ENCODE data around the gene WNK2.
"Not testable (repeated sequence)": the region's sequence is repeated elsewhere in the genome, so short reads cannot be mapped to it uniquely, and the experiment has no call there.

Gene WNK2

DNA sequence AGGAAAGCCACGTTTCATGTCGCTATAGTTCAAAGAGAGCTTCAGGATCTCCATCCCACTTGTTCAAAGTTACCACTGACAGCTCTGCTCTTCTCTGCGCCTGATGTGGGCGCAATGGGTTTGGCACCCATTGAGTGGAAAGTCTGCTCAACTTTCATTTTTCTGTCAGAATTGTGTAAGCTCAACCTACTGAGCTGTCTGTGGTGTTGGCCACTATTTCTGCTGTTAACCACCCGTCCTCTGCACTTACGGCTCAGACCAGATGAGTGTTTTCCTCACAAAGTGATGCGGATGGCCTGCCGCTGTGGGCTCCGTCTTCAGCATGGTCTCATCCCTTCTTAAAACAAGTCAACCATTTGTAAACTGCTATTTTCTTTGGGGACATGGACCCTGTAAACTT, 131.2 kb downstream of the WNK2 start:
- no peak for DNase-seq

DNA sequence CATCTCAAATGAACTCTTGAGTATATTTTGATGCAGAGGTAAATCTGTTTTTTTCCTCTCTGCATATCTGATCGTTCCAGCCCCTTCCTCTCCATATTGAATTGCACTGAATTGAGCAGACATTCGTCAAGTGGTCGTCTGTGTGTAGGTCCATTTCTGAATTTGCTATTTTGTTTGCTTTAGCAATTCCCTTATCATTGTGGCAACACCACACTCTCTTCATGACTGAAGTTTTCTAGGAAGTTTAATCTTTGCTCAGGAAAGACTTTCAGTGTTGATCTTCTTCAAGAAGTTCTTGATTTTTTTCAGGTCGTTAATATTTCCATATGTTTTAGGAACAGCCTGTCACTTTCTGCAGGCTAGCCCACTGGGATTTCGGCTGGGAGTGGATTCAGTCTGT, 132.0 kb downstream of the WNK2 start:
- no peak for DNase-seq

GRCh38 chr9:93316726-93317494, 133.0 kb downstream of the WNK2 start:
- DNase-seq, result no peak

DNA sequence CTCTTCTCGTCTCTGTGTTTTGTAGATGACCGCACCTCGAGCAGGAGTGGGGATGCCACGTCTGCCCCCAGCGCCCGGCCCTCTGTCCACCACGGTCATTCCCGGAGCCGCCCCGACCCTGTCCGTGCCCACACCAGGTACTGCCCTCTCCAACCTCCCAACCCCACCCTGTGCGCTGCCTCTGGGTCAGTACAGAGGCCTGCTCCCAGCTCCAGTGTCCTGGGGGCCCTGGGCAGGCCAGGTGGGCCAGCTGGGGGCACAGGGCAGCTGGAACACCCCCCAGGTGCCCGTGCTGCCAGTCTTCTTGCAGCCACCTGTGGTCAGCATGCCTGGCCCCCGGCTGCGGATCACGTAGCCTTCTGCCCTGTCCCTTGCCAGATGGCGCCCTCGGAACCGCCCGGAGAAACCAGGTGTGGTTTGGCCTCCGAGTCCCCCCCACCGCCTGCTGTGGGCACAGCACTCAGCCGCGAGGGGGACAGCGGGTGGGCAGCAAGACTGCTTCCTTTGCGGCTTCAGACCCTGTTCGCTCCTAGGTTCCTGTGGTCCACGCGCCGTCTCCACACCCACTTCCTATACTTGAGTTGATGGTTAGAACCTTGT, 133.7 kb downstream of the WNK2 start:
- DNase-seq, result no peak

DNA sequence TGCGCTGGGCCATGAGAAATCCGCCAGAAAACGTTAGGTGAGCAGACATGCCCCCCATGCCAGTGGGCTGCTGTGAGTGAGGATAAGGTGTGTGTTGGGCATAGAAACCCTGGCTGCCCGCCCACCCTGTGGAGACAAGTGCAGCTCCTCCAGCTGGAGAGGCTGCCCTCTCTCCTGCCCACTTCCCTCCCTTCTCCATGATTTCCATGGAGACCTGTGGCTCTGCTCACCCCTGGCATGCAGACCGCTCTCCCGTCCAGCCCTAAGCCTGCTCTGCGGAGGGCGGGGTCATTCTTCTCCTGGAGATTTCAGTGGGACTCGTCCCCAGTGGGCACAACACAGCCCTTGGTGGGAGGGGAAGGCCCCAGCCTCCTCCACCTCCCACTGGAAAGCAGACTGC, 134.5 kb downstream of the WNK2 start:
- no peak for DNase-seq

DNA sequence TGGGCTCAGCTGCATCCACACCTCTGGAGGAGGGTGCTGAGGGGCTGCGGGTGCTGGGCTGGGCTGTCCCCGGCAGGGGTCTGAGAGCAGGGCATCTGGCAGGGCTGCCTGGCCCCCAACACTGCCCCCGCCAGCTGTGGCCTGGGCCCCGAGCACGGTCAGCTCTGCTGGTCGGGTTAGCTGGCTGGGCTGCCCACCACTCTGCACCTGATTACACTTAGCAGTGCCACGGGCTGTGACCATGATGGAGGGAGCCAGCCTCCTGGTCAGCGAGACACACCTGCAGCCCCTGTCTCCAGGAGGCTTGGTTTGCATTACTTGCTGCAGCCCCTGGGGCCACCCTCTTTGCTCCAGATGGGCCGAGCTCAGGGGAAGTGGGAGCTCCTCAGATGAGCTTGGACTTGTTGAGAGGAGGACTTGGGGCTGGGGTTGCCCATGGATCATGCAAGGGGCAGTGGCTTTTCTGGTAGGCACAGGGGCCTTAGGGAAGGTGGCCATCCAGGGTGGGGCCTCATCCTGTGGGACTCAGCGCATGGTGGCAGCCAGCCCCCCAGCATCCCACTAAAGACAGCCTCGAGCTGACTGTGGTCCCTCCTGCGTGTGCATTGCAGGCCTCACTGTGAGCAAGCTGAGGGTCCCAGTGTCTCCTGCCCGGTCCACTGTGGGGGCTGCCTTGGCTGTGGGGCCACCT, 135.5 kb downstream of the WNK2 start:
- no peak for DNase-seq

DNA sequence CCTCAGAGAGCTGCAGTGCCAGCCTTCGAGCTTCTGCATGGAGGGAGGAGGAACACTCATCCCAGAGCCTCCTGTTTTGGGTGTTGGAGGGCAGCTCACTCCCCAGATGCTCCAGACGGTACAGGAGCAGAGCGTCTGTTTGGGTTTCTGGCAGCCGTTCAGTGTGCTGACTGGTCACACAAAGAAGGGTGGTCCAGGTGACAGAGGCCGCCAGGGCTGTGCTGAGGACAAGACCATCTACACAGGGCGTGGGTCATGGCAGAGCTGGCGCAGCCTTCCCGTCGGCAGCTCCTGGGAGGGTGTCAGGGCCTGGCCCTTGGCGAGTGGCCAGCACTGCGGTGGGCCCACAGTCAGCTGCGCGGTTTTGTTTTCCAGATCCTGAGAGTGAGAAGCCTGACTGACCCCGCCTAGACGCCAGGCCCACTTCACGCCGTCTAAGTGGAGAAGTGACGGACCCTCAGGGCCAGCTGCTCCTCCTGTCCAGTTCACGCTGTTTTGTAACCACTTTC, 136.1 kb downstream of the WNK2 start:
- no peak for DNase-seq

DNA sequence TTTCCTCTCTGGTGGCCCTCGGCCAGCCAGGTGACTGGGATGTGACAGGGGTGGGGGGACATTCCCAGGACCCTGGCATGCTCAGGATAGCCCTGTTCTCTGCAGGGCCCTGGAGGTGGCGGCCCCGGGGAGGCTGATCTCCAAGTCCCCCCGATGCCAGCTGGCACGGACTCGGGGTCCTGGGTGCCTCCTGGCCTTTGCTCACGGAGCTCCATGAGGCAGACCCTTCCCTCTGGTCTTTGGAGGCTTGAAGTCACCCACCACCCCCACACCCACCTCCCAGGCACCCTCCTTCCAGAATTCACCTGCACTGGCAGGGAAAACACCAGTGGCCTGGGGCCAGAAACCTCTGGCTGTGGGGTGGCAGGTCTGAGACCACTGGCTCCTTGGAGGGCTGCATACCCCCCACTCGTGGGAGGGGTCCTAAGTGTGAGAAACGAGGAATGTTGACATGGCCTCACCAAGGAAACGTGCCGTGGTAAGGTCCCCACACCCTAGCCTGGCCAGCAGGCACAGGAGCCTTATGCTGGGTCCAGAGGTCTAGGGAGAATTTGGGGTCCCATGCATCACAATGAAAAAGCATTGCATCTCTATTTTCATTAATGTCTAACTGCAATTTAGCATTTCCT, 136.8 kb downstream of the WNK2 start:
- DNase-seq, result no peak

- no peak for DNase-seq
These were observed 137.3 kb downstream of the WNK2 start for GRCh38 chr9:93321220-93321610.

DNA sequence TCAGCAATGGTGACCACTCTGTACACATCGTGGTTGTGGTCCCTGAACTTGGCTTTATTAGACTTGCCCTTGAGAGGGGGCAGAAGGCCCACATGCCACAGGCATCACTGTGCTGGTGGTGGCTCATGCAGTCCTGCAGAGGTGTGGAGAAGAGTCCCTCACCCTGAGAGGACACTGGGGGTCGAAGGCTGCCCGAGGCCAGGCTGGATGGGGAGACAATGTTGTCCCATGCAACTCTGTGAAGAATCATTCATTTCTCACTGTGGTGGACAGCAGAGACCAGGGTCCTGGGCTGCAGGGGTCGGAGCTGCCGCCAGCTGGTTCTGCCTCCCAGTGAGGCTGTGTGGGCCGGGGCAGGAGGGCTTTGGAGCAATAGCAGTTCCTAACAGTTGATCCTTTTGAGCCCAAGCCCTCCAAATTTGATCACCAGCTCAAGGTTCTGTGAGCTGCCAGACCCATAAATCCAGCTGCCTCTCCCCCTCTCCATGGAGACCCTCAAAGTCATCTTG, 139.6 kb downstream of the WNK2 start:
- DNase-seq, result not testable (repeated sequence)

DNA sequence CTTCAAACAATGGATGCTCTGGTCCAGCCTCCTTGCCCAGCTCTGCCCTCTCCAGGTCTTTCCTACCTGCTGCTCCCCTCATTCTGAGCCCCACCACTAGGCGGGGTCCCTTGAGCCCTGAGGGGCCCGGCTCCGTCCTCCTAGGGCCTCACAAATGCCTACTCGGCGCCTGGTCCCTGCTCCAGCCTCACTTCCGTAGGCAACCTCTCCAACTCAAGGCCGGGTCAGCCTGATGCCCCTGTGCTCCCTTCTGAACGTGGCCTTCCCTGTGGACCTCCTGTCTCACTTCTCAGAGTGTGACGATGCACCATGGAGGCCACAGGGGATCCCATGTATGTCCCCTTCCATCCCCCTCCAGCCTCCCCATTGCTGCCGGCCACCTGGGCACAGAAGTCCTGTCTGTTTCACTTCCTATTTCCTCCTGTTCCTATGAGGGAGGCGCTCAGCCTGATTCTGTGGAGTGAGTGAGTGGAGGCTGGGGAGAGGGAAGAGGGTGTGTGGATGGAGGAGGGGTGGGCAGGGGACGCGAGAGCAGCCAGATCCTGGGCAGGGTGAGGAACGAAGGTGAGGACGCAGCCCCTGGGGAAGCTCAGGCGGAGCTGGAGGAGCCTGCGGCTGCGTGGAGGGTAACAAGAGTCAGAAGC, 140.4 kb downstream of the WNK2 start:
- no peak for DNase-seq

DNA sequence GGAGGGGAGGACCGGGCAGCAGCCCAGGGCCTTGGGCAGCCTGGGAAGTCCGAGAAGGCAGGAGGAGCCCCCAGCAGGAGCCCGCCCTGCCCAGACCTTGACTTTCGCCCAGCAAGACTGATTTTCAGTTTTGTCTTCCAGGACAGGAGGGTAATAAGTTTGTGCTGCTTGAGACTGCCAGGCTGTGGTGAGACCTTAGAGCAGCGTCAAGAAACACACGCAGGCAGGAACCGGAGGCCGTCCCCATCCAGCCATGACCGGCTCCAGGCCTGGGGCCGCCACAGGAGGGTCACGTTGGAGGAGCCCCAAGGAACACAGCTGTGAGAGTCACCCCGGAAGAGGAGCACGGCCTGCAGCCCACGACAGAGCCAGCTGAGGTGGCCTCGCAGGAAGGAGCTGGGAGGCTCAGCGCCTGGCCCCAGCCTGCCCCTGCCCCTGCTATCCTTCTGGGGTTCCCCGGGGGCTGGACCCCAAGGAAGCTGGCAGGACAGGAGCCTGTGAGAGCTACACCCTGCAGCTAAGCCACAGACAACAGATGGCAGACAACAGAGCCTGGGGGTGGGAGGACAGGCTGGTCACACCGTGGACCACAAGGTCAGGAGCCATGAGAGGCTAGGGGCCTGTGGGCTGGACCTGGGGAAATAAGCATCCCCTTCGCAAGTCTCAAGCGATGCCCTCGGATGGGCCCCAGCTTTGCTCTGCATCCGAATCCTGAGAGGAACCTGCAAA, 141.5 kb downstream of the WNK2 start:
- DNase-seq, result no peak

GRCh38 chr9:93326056-93326455, 142.1 kb downstream of the WNK2 start:
- DNase-seq, result no peak

DNA sequence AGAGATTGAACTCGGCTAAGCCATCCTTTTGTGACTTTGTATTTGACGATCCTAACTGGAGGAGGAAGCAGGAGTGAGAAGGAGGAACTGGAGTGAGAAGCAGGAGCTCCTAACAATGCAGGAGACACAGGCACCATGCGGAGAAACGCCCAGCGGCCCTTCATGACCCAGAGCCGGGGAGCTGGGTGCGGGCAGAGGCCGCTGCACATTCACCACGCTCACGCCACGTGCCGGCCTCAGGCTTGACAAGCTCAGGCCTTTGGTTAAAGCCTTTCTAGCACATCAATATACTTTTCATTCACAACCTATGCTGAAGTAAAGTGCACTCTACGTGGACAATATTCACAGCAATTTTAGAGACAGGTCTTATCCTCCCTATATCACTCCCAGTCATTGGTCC, 142.7 kb downstream of the WNK2 start:
- no peak for DNase-seq

- DNase-seq, result no peak
These were observed 145.8 kb downstream of the WNK2 start for GRCh38 chr9:93329629-93330280.

DNA sequence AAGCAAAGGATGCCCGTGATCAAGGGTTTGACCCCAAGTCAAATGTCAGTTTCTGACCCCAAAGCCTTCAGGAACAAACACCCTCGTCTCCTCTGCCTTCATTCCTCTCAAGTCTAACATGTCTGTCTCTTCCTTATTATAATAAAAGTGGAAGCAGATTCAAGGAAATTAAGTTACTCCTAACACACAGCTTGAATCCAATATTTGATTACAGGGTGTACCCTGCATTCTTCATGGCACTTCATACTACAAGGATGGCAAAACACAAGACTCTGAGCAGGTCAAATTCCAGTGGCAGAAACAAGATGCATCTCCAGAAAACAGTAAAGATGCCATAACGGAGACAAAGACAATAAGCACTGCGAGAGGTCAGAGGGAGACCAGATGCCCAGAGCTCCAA, 148.4 kb downstream of the WNK2 start:
- no peak for DNase-seq

DNA sequence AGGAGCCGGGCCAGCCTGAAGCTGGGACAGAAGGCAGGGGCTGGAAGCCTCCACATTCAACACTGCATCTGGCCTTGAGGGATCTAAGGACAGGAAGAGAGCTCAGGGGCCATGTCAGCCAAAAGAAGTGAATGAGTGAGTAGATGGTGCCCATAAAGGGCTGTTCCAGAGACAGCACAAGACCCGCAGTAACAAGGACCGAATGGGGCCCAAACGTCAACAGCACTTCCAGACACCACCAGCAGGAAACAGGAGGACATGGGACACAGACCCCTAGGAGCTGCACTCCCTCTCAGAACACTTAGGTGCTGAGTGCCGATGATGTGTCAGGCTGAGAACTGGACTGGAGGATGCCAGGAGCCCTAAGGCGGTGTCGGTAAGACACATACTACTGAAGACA, 152.8 kb downstream of the WNK2 start:
- no peak for DNase-seq

GRCh38 chr9:93338196-93338595, 154.3 kb downstream of the WNK2 start:
- not testable (repeated sequence) for DNase-seq

DNA sequence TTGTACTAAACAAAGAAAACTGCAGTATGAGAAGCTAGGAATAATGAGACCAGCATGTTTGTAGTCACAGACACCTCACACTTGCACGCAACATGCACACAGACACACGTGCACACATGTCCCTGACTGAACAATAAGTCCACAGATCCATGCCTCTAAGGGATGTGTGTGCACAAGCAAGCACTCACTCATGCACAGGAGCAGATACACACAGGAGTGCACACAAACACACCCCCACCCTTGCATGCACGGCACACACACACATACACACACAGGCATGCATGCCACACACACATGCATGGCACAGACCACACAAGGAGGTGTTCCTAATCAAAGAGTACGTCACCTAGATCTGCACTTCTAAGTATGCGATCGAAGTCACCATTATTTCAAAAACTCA, 156.2 kb downstream of the WNK2 start:
- no peak for DNase-seq

- DNase-seq, result not testable (repeated sequence)
These were observed 157.9 kb downstream of the WNK2 start for GRCh38 chr9:93341820-93342219.

GRCh38 chr9:93342428-93342827, 158.5 kb downstream of the WNK2 start:
- not testable (repeated sequence) for DNase-seq

DNA sequence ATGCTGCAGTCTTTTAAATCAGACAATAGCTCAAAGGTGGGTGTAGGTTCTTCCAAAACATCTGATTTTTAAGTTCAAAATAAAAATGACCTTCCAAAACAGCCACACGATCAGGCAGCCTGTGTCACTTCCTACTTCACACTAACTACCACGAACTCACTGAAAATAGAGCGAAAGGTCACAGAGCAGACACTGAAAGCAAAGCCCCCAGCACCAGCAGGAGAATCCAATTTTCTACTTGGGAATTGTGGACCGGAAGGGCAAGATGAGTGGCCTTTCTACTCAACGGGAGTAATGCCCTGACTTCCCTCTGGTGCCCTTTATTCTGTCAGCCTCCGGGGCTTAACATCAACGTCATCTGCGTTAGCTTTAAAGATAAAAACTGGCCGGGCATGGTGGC, 159.7 kb downstream of the WNK2 start:
- no peak for DNase-seq

Measured in activated CD4-positive, alpha-beta T cell treated with anti-CD3 and anti-CD28 coated beads, Interleukin-2, Interleukin-6, amounts not matched to agents 100 ng/mL and 50 ng/mL, durations not matched to agents 16 hours and 8 hours (primary cell).